ENCODE measurements around the gene EVL. TPM values are rescaled to one million over a fixed set of nuclear protein-coding genes. Genes with fewer than 3 reads are reported as not detected.

The EVL gene, protein sequence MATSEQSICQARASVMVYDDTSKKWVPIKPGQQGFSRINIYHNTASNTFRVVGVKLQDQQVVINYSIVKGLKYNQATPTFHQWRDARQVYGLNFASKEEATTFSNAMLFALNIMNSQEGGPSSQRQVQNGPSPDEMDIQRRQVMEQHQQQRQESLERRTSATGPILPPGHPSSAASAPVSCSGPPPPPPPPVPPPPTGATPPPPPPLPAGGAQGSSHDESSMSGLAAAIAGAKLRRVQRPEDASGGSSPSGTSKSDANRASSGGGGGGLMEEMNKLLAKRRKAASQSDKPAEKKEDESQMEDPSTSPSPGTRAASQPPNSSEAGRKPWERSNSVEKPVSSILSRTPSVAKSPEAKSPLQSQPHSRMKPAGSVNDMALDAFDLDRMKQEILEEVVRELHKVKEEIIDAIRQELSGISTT
- total RNA-seq (2022; extraction: Qiagen RNA extraction) = 20.1 to 25.3 TPM (median 23.0 TPM) in 5 replicates

DNA sequence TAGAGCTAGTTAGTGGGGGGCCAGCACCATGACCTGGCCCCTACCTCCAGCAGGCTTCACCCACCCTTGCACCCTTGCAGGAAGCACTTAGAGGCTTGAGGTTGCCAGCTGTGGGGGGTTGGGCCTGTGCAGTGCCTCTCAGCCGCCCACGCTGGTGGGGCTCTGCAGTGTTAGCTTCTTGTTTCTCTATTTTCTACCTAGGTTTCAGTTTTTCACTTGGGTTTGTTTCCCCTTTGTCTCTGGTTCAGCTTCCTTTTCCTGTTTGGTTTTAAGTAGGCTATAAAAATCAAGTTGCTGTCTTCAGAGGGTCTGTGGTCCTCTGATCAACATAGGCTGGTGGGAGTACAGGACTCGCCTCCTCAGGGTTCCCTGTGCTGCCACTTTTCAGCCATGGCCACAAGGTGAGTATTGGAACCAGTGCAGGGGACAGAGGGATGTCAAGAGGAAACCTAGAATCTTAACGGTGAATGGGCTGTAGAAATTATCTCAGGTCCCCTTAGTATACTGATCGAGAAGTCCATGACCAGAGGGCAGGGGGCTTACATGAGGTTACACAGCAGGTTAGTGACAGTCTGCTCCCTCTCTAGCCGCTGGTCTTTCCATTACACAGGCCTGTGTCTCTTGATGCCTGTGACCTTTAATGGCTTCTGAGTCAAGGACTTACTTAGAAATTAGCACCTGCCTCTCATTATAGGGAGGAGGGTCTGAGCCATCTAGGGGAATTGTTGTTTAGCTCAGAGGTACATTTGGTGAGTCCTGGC is at the start of gene EVL:
Gene EVL, plus strand, starts transcription at position 312 of the 761 bp plus-strand sequence. Its CDS starts 79 bp downstream, at position 391.

DNA sequence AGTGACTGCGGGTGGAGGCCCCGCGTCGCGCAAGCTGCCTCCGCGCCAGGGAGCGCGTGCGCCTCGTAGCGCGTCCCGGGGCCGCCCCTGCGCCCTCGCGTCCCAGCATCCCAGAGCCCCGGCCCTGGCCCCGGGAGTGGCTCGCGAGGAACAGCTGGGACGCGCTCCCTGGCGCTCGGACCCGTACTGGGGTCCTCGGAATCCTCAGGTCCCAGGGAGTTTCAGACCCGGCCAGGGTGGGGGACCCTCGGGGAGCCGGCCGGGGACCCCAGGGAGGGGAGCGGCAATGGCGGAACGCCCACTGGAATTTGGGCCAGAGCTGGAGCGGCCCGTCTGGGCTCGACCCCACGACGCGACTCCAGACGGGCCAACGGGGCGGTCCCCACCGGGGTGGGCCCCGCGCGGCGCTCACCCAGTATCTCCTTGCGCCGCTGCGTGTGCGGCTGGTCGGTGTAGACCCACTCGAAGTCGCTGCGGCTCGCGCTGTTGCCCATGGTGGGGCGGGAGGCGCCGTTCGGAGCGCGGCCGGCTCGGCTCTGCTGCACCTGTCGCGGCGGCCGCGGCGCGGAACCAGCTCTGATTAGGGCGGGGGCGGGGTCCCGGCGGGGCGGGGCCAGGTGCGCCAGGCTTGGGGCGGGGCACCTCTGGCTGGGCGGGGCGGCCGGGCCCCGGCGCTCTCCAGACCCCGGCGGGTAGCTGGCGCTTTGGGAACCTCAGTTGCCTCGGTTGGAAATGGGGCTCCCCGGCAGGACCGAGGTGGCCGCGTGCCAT is 94.1 kb downstream of the EVL start, which contains the start of gene DEGS2:
Gene DEGS2, minus strand, starts transcription at position 552 of the 771 bp plus-strand sequence. Its CDS starts 58 bp downstream, at position 494.

Other genes with a start within 250 kb of the EVL start
- gene DEGS2, start 94.2 kb downstream of the EVL start, total RNA-seq (2022; extraction: Qiagen RNA extraction) = 1.2 to 2.3 TPM (median 1.8 TPM) in 5 replicates
- 67.6 to 77.7 TPM (median 72.5 TPM) in 5 replicates for gene YY1, start 173.7 kb downstream of the EVL start, total RNA-seq (2022; extraction: Qiagen RNA extraction)
- 6.8 to 12.1 TPM (median 11.0 TPM) in 5 replicates for gene SLC25A29, start 241.0 kb downstream of the EVL start, total RNA-seq (2022; extraction: Qiagen RNA extraction)

Data from A549 treated with CORT108297 at 1 μM for 4 hours (cell line).